ENCODE results near the gene KLK14. TPM values are rescaled to one million over a fixed set of nuclear protein-coding genes. Genes with fewer than 3 reads are reported as not detected.

Gene KLK14
- total RNA-seq, 4 donors from 2014 or later = 0.82 TPM; not detected in 3

DNA sequence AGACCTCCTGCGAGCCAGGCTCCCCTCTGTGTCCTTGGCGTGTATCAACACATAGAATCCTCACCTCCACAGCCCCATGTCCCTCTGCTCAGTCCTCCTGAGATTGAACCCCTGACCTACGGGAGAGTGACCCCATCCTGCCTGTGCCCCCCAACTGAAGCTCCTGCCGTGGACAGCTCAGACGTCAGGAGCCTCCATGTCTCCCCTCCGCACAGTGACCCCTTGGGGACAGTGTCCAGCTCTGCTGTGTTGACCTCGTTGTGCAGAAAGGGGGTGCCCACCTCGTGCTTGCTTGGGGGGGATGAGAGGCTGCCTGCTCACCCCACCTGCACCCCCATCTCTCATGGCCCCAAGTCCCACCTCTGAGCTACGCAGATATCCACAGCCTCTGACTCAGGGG, 41.5 kb upstream of the KLK14 start:
- Histone ChIP-seq H3K4me3 (no peak overlapping the region), H3K27ac (peak overlapping the region; percentile 14 to 53 (median 46)), H3K4me1 (peaks cover 0 to 9% (median 5%) of the 10 kb centered on the region in 4 donors), H3K27me3 (peaks cover 5% of the 10 kb centered on the region), H3K9me3 (no peaks in the 10 kb centered on the region), H3K36me3 (no peaks in the 10 kb centered on the region)
- intact Hi-C loops (cut with DNase I; ENCODE audit: low total_unique reads) = no loop called here
- no peak for DNase-seq
- 80 to 90% methylated on average over 2 to 9 of the region's 9 CpGs for whole genome bisulfite sequencing, 2 donors (ENCODE audit: low coverage in 1 of 2)
- in situ Hi-C loops (cut with MboI; ENCODE audit: low pct_ligation_motif_present in 1 of 4, low pct_unique_long_range_greater_than_20kb in 1 of 4, low sequenced_read_pairs in 3 of 4) = no loop called here
- TF ChIP-seq POLR2AphosphoS5 (IDR thresholded peaks at IDR 0.05) (no peak), POLR2A (IDR thresholded peaks at IDR 0.05) (no peak), EP300 (IDR thresholded peaks at IDR 0.05; ENCODE audit: low read depth) (no peak)
- TF ChIP-seq, protein P1, sequence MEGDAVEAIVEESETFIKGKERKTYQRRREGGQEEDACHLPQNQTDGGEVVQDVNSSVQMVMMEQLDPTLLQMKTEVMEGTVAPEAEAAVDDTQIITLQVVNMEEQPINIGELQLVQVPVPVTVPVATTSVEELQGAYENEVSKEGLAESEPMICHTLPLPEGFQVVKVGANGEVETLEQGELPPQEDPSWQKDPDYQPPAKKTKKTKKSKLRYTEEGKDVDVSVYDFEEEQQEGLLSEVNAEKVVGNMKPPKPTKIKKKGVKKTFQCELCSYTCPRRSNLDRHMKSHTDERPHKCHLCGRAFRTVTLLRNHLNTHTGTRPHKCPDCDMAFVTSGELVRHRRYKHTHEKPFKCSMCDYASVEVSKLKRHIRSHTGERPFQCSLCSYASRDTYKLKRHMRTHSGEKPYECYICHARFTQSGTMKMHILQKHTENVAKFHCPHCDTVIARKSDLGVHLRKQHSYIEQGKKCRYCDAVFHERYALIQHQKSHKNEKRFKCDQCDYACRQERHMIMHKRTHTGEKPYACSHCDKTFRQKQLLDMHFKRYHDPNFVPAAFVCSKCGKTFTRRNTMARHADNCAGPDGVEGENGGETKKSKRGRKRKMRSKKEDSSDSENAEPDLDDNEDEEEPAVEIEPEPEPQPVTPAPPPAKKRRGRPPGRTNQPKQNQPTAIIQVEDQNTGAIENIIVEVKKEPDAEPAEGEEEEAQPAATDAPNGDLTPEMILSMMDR (IDR thresholded peaks at IDR 0.05) = no peak

DNA sequence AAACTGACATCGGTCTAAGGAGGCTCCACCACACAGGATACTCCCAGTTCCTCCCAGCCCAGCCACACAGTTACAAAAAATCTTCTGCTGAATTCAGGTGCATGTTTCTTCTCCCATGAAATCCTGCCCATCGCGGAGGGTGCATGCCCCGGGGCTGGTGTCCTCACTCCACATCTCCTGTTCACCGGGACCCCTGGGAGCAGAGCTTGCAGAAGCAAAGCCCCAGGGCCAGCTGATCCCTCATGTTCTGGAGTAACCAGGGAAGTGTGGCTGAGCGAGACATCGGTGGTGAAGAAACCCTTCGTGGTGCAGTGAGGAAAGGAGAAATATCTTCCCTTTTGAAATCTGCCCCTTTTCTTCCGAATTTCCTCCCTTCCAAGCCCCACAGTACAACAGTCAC, 41.1 kb upstream of the KLK14 start:
- TF ChIP-seq, protein P1 (IDR thresholded peaks at IDR 0.05) = no peak
- no peak for TF ChIP-seq EP300 (IDR thresholded peaks at IDR 0.05; ENCODE audit: low read depth)
- no peak for TF ChIP-seq POLR2AphosphoS5 (IDR thresholded peaks at IDR 0.05)
- TF ChIP-seq POLR2A (IDR thresholded peaks at IDR 0.05) = no peak
- no peaks in the 10 kb centered on the region for H3K36me3 ChIP-seq

DNA sequence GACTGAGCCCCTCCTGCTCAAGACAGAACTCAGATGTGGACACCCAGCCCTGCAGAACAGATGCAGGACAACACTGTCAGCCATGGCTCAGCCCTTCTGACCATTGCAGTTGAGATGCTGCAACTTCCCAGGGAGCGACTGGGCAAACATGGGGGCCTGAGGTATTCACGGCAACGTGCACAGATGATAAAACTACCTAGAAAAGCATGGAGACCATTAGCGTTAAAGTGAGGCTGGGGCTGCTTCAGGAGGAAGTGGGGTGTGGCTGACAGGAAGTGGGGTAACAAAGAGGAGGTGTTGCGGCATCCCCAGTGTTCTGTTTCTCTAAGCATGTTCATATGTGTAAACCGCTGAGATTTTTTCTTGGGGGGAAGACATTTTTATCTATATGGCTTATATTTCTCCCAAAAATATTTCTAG, 40.7 kb upstream of the KLK14 start:
- in situ Hi-C loops (cut with MboI; ENCODE audit: low pct_ligation_motif_present in 1 of 4, low pct_unique_long_range_greater_than_20kb in 1 of 4, low sequenced_read_pairs in 3 of 4) = no loop called here
- peak overlapping the region in 3 of 4 donors; percentile 33 to 60 (median 43) for H3K27ac ChIP-seq
- no peak overlapping the region for H3K4me3 ChIP-seq
- no peaks in the 10 kb centered on the region for H3K36me3 ChIP-seq
- intact Hi-C loops (cut with DNase I; ENCODE audit: low total_unique reads) = no loop called here
- H3K4me1 ChIP-seq = peaks cover 0 to 2% (median under 1%) of the 10 kb centered on the region in 4 donors
- whole genome bisulfite sequencing, 2 donors (ENCODE audit: low coverage in 1 of 2) = 49 to 55% methylated on average over 3 to 6 of the region's 6 CpGs
- no peaks in the 10 kb centered on the region for H3K9me3 ChIP-seq
- no peak for TF ChIP-seq POLR2A (IDR thresholded peaks at IDR 0.05)
- TF ChIP-seq, protein P1 (IDR thresholded peaks at IDR 0.05) = no peak
- DNase-seq = peak; percentile 26
- H3K27me3 ChIP-seq = peaks cover 5% of the 10 kb centered on the region

More for the DNA sequence above, 41.1 kb upstream of the KLK14 start:
- Histone ChIP-seq H3K4me1 (peaks cover 0 to 5% (median 4%) of the 10 kb centered on the region in 4 donors), H3K4me3 (no peak overlapping the region), H3K27me3 (peaks cover 5% of the 10 kb centered on the region), H3K27ac (peak overlapping the region; percentile 14 to 53 (median 46)), H3K9me3 (no peaks in the 10 kb centered on the region)
- intact Hi-C loops (cut with DNase I; ENCODE audit: low total_unique reads) (no loop called here), in situ Hi-C loops (cut with MboI; ENCODE audit: low pct_ligation_motif_present in 1 of 4, low pct_unique_long_range_greater_than_20kb in 1 of 4, low sequenced_read_pairs in 3 of 4) (no loop called here)
- no peak for DNase-seq
- 50 to 74% methylated on average over 2 to 9 of the region's 9 CpGs for WGBS, 2 donors (ENCODE audit: low coverage in 1 of 2)

DNA sequence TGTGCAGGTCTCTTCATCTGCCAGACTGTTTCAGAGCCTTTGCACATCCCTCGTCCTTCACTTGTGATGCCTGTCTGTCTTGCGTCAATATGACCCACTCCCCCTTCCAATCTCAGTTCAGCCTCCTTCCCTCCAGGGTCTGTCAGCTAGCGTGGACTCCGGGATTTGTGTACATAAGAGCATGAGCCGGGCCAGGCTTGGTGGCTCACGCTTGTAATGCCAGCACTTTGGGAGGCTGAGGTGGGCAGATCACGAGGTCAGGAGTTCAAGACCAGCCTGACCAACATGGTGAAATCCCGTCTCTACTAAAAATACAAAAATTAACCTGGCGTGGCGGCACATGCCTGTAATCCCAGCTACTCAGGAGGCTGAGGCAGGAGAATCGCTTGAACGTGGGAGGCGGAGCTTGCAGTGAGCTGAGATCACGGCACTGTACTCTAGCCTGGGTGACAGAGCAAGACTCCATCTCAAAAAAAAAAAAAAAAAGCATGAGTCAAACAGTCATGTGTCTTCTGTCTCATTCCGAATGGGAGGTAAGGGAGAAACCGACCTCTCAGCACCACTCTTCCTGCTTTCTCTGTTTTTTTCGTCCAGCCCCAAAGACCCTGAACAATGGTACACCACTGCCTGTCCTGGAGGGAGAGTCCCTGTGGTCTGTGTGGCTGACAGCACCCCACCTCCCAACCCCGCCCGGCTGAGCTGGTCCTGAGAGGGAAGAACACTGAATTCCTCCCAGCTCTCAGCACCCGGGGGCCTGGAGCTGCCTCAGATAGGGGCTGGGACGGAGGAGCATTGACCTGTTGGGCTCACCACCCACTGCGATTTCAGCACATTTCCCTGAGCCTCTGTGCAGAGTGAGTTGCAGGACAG, 39.7 kb upstream of the KLK14 start:
- intact Hi-C loops (cut with DNase I; ENCODE audit: low total_unique reads) = no loop called here
- Histone ChIP-seq H3K4me1 (no peaks in the 10 kb centered on the region), H3K27ac (peak overlapping the region in 3 of 4 donors; percentile 33 to 60 (median 43)), H3K9me3 (no peaks in the 10 kb centered on the region), H3K36me3 (no peaks in the 10 kb centered on the region), H3K4me3 (no peak overlapping the region), H3K27me3 (peaks cover 5% of the 10 kb centered on the region)
- in situ Hi-C loops (cut with MboI; ENCODE audit: low pct_ligation_motif_present in 1 of 4, low pct_unique_long_range_greater_than_20kb in 1 of 4, low sequenced_read_pairs in 3 of 4) = no loop called here
- 47 to 63% methylated on average over 4 to 22 of the region's 22 CpGs for WGBS, 2 donors (ENCODE audit: low coverage in 1 of 2)
- TF ChIP-seq POLR2AphosphoS5 (IDR thresholded peaks at IDR 0.05) (no peak), POLR2A (IDR thresholded peaks at IDR 0.05) (no peak), EP300 (IDR thresholded peaks at IDR 0.05; ENCODE audit: low read depth) (no peak)
- TF ChIP-seq, protein P1 (IDR thresholded peaks at IDR 0.05) = no peak
- DNase-seq = no peak
